NCI-H1694 (cell line): Measurements from ENCODE around the gene NFIC.
"Not testable (repeated sequence)": the region's sequence is repeated elsewhere in the genome, so short reads cannot be mapped to it uniquely, and the experiment has no call there.

Source experiments
- DNase-seq: peaks from one replicate; lab custom pipeline; 2025; lab: John Stamatoyannopoulos, UW

The NFIC gene

GRCh38 chr19:3452942-3453214 lies 86.5 kb downstream of the NFIC start:
- not testable (repeated sequence) for DNase-seq

DNA sequence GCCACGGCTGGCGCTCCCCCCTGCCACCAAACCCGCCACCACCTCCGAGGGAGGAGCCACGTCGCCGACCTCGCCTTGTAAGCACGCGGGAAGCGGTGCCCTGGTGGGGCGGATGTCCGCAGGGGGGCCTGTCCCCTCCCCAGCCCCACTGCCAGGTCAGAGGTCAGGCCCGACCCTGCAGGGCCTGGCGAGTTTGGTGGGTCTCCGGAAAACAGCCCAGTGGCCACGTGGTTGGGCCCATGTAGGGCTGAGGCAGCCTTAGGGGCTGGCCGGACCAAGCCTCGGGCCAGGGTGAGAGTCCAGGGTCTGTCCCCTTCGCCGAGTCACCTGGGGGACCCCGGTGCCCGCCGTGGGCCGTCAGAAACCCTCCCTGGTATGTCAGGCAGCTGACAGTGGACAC lies 87.5 kb downstream of the NFIC start:
- no peak for DNase-seq

GRCh38 chr19:3454656-3455392 lies 88.4 kb downstream of the NFIC start:
- DNase-seq, result no peak

- no peak for DNase-seq
Measured at GRCh38 chr19:3455393-3455955, 89.1 kb downstream of the NFIC start.

DNA sequence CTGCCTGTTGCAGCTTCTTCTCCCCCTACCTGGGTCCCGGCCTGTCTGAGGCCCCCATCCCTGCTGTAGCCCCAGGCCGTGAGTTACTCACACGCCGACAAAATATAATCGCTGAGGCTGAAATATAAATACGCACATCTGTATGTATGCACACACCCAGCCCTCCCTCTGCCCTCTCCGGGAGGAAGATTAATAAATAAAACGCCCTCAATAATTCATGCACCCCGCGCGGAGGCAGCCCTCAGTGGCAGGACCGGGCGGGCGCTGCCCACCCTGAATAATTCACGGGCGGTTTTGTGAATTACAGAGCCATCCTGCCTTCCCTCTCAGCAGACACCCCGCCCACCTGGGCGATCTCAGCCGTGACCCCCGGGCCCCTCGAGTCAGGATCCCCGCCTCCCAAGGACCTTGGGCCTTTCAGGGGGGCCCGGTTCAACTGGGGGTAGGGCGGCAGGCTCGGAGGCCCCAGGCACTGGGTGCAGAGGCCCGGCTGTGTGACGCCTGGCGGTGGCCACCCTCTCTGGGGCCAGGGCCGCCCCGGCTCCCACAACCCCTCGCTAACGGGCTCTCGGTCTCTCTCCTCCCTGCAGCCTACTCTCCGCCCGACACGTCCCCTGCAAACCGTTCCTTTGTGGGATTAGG lies 89.7 kb downstream of the NFIC start:
- DNase-seq, result no peak

- no peak for DNase-seq
Measured at GRCh38 chr19:3456925-3457527, 90.6 kb downstream of the NFIC start.

GRCh38 chr19:3457528-3458228 lies 91.3 kb downstream of the NFIC start:
- DNase-seq, result no peak

DNA sequence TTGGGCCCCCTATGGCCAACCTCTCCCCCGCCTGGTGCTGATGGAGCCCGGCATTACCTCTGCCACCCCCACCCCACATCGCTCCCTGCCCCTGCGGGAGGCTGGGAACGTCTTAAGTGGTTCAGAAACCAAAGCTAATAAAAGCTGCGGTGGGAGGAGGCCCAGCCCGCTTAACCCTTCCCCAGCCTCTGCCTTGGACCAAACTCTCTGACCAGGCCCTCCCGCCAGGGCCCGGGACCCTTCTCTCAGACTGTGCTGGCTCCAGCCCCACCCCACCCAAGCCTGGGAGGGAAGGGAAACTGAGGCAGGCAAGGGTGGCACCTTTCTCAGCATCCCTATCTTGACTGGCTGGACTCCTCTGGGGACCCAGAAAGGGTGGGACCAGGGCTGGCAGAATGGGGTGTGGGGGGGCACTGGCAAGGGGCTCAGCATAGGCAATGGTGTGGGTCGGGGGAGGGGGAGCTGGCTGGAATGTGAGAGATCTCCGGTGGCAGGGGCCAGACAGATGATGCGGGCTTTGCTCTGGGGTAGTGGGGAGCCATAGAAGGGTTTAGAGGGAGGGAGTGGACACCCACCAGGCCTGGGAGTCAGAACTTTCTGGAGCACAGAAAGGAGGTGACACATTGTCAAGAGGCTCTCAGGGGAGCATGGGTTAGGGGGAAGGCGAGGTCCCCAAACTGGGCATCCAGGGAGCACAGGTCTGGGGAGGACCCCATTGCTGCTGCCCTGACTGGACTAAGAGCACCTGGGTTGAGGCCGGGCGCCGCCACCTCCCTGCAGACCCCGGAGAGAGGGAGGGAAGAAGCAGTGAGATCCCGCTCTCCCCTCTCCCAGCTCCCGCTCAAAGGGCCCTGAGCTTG lies 92.1 kb downstream of the NFIC start:
- no peak for DNase-seq

DNA sequence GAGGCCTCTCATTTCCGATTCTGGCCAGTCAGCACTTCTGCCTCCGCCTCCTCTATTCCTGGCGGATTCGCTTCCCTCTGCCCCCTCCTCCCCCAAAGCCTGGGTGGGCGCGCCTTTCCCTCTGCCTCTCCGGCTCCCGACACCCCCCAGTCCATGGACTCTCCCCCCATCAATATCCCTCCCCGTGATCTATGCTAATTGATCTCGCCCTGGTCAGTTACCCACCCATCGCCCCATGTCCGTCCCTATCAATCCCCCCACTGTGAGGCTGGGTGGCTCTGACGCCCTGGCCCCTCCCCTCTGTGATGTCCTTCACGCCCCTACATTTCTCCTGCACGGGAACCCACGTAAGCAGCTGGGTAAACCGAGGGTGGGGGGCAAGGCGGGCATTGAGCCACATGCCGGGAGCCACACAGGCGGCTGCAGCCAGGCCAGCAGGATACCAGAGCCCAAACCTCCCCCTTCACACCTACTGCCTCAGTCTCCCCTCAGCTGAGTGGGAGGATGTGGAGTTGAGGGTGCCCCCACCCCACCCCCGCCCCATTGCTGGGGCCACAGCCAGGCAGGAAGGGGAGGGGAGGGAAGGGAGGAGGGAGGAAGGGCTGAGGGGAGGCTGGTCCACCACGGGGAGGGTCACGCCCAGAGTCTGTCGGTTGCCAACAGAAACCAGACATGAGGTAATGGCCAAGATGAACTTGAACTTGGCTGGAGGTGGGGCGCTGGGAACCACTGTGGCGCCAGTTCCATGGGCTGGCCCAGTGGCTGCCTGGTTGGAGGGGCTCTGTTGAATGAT lies 92.9 kb downstream of the NFIC start:
- DNase-seq, result no peak

- DNase-seq, result no peak
Measured at GRCh38 chr19:3459965-3460582, 93.7 kb downstream of the NFIC start.

- DNase-seq, result no peak
Measured at GRCh38 chr19:3462991-3463713, 96.8 kb downstream of the NFIC start.

GRCh38 chr19:3463714-3464586 lies 97.6 kb downstream of the NFIC start:
- no peak for DNase-seq

DNA sequence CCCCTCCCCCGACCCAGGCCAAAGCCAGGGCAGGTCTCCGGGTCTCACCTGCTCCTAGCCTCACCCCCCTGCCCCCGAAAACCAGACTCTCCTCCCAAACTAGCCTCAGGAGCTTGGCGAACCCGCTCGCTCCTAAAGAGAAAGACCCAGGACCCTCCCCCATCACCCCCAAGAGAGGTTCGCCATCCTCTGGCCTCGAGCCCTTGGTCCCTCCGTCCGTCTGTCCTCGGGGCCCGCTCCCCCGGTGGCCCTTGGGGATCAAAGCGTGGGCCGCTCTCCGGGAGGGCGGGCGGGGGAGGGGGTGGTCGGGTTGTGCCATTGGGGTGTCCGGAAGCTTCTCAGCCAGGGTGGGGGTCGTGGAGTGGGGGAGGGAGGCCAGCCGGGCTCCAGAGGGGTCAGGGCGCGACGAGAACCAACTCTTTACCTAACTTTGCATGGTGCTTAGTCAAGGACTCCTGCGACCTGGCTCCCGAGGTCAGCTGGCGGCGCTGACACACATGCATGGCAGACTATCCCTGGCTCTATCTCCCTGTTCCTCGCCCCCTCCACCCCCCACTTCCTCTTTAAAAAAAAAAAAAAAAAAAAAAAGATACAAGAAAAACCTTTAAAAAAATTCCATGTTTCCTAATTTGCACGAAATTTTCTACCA lies 98.3 kb downstream of the NFIC start:
- no peak for DNase-seq

GRCh38 chr19:3465552-3465951 lies 99.2 kb downstream of the NFIC start:
- DNase-seq, result no peak

- no peak for DNase-seq
Measured at GRCh38 chr19:3466635-3467034, 100.3 kb downstream of the NFIC start.

DNA sequence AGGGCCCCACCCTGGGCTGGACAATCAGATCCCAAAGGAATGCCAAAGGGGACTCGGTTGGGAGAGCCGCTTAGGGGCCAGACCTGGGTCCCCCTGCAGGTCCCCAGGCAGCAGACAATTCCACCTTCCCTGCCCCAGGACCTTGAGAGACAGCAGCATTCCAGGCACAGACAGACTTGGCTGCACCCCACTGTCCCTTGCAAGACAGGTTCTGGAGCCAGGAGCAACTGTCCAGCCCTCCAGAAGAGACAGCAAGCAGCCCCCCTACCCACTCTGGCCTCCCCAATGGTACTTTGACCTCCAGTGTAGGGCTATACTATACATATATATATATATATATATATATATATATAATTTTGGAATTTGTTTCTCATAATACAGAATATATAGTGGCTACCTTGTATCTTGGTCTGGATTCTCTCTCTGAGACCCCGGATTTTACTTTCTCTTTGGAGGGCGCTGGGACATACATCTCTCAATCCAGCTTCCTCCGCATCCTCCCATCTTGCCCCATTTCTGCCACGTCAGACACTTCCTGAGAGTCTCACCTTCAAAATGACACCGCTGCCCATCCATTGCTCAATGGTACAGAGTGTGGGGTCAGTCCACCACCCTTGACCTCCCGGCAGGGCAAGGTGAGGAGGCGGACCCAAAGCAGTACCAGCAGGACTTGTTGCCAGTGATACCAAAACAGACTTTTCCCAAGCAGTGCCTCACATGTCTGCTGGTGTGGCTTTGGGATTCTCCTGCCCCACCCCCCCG lies 101.2 kb downstream of the NFIC start:
- no peak for DNase-seq

- no peak for DNase-seq
Measured at GRCh38 chr19:3468211-3468610, 101.8 kb downstream of the NFIC start.
